GM12892 (cell line): ENCODE data around the gene GBA2.

ENCODE experiments used
- POLR2A ChIP-seq: IDR thresholded peaks from 2 replicates; pipeline ENCODE4 v1.6.1; 2011; ENCODE audit warnings: low read depth, low read length, control low read depth
- POLR2AphosphoS5 ChIP-seq: IDR thresholded peaks from 2 replicates; pipeline ENCODE4 v1.6.1; 2011; ENCODE audit warnings: low read depth, low read length, control low read depth

DNA sequence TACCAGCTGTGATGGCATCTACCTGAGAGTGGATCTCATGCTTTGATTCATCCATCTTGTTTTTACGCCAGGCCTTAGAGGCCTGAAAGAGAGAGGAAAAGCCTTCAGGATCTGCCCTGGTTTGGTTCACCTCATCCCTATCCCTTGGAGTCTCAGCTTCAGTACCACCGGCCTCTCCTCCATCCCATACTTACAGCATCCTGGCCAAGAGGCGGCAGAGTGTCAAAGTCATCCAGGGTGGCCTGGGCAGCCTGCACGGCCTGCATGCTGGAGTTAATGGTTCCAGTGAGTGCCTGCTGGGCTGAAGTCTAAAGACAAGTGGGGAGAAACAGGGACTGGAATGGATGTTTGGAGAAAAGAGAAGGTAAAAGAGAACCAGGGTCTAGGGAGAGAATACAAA, 29.5 kb downstream of the GBA2 start:
- TF ChIP-seq POLR2A (no peak), POLR2AphosphoS5 (no peak)
